ENCODE measurements around the gene APOL6. TPM values are rescaled to one million over a fixed set of nuclear protein-coding genes. Genes with fewer than 3 reads are reported as not detected.

The APOL6 gene
- total and polyA plus RNA-seq, 10 of the 15 experiments (the other 5 are each of a cell fraction or from before 2014, with no cell fraction given) = 4.3 to 22.9 (median 9.3) TPM

DNA sequence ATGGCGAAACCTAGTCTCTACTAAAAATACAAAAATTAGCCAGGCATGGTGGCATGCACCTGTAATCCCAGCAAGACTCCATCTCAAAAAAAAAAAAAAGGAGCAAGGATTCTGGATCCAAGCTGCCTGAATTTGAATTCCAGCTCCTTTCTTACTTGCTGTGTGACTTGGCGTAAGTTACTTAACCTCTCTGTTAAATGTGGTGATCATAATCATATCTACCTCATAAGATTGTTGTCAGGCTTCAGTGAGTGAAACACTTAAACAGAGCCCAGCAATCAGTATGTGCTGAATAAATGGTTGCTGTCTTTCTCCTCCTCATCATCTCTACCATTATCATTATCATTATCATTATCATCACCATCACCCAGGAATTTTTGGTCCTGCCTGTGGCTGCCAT is 33.8 kb upstream of the APOL6 start:
- in situ Hi-C loops (cut with MboI) = no loop called here
- Histone ChIP-seq H3K9ac (ENCODE audit: control insufficient read depth, insufficient read depth, low read length) (no peak overlapping the region), H4K20me1 (ENCODE audit: control insufficient read depth, insufficient read depth) (peaks cover 3% of the 10 kb centered on the region; the same call in 1 of the 2 replicates), H3K27ac (ENCODE audit: control insufficient read depth, insufficient read depth) (no peak overlapping the region), H3K4me1 (ENCODE audit: control insufficient read depth, insufficient read depth, low read length) (peaks cover 10% of the 10 kb centered on the region; the same call in 1 of the 2 replicates), H3K36me3 (ENCODE audit: control insufficient read depth in 2 of 2, insufficient read depth in 2 of 2, low read length in 1 of 2) (no peaks in the 10 kb centered on the region), H3K4me3 (no peak overlapping the region), H3K79me2 (ENCODE audit: control insufficient read depth, insufficient read depth, low read length) (no peaks in the 10 kb centered on the region), H3K9me3 (replicated peaks; ENCODE audit: control insufficient read depth, insufficient read depth, low read length) (no peaks in the 10 kb centered on the region), H3K27me3 (replicated peaks in 1 of 2; ENCODE audit: control insufficient read depth in 2 of 2, insufficient read depth in 2 of 2, low read length in 1 of 2) (peaks cover 3 to 4% of the 10 kb centered on the region in 2 experiments), H3K4me2 (ENCODE audit: control insufficient read depth, insufficient read depth) (no peak overlapping the region), H2AFZ (ENCODE audit: control insufficient read depth, low read depth, low read length) (no peak overlapping the region)
- CTCF ChIA-PET = interaction anchor here (0.5 kb wide), 1 partner anchor 159 kb away, joined by 3 read pairs; no protein-coding TSS in a partner anchor
- 97% methylated on average over 2 of the region's 2 CpGs for WGBS (ENCODE audit: insufficient coverage, insufficient replicate concordance, low lambda C conversion rate, missing lambda C conversion rate)
- intact Hi-C loops (cut with micrococcal nuclease; ENCODE audit: unreplicated experiment) = no loop called here
- BruUV-seq (replicated peaks) = no TSS peak
- no peak for FAIRE-seq
- SMC1A ChIA-PET (ENCODE audit: uncharacterized antibody, unreplicated experiment) = no interaction called here
- RAD21 ChIA-PET (ENCODE audit: unreplicated experiment) = no interaction called here
- no peak for ATAC-seq
- POLR2A ChIA-PET = no interaction called here
- DNase-seq (ENCODE audit: low read depth, low spot score) = no peak
- TF ChIP-seq MYB (IDR thresholded peaks at IDR 0.05; ENCODE audit: borderline replicate concordance, low read depth, low read length) = no peak
- TF ChIP-seq YY1 (IDR thresholded peaks at IDR 0.05; ENCODE audit: low read depth, low read length) = no peak
- no peak for TF ChIP-seq ESRRA (IDR thresholded peaks at IDR 0.05; ENCODE audit: low read length)
- no peak for TF ChIP-seq BCL11A (IDR thresholded peaks at IDR 0.05; ENCODE audit: low read depth, low read length)
- TF ChIP-seq STAT1 (conservative IDR thresholded peaks at IDR 0.05) = no peak
- TF ChIP-seq POLR2AphosphoS2 (IDR thresholded peaks at IDR 0.05; ENCODE audit: low read depth, low read length) = no peak
- no peak for TF ChIP-seq IKZF1 (conservative IDR thresholded peaks at IDR 0.05)
- TF ChIP-seq TCF12 (IDR thresholded peaks at IDR 0.05; ENCODE audit: low read depth, low read length) = no peak
- TF ChIP-seq POU2F2 (IDR thresholded peaks at IDR 0.05; ENCODE audit: borderline replicate concordance, low read depth, low read length) = no peak

DNA sequence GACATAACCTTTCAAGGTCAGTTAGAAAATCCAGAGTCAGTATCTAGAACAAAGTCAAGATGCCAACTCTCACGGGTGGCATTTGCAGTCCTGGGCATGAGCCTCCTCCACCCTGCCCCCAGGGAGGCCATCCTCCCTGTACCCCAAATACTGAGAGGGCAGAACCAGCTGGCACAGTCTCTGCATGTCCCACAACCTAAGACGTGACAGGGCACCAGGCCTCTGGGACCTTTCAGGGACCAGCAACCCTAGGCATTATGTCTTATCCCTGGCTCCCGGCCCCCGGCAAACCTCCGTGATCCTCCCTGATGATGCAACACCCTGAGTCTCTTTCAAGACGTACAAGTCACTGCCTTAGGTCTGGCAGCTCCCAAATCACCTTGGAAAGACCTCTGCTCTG is 33.1 kb upstream of the APOL6 start:
- ChIA-PET SMC1A (ENCODE audit: uncharacterized antibody, unreplicated experiment) (interaction anchor here (0.6 kb wide), 1 partner anchor 536 kb away, joined by 4 read pairs; no protein-coding TSS in a partner anchor), CTCF (interaction anchor here (1.3 to 2.2 kb wide), 2 partner anchors 12 to 264 kb away, joined by 3 to 9 read pairs; no protein-coding TSS in a partner anchor), POLR2A (no interaction called here), RAD21 (ENCODE audit: unreplicated experiment) (no interaction called here)
- H3K79me2 ChIP-seq (ENCODE audit: control insufficient read depth, insufficient read depth, low read length) = no peaks in the 10 kb centered on the region
- WGBS (ENCODE audit: insufficient coverage, insufficient replicate concordance, low lambda C conversion rate, missing lambda C conversion rate) = 49% methylated on average over 6 of the region's 6 CpGs
- H3K4me2 ChIP-seq (ENCODE audit: control insufficient read depth, insufficient read depth) = no peak overlapping the region
- no peak overlapping the region for H3K27ac ChIP-seq (ENCODE audit: control insufficient read depth, insufficient read depth)
- no peak for ATAC-seq
- H2AFZ ChIP-seq (ENCODE audit: control insufficient read depth, low read depth, low read length) = no peak overlapping the region
- H3K9ac ChIP-seq (ENCODE audit: control insufficient read depth, insufficient read depth, low read length) = no peak overlapping the region
- H3K9me3 ChIP-seq (replicated peaks; ENCODE audit: control insufficient read depth, insufficient read depth, low read length) = no peaks in the 10 kb centered on the region
- H3K27me3 ChIP-seq (replicated peaks in 1 of 2; ENCODE audit: control insufficient read depth in 2 of 2, insufficient read depth in 2 of 2, low read length in 1 of 2) = peaks cover 2% of the 10 kb centered on the region in 2 experiments; a peak in 3 of 4 replicates
- DNase-seq (ENCODE audit: low read depth, low spot score) = no peak
- intact Hi-C loops (cut with micrococcal nuclease; ENCODE audit: unreplicated experiment) (no loop called here), in situ Hi-C loops (cut with MboI) (no loop called here)
- no peaks in the 10 kb centered on the region for H3K36me3 ChIP-seq (ENCODE audit: control insufficient read depth in 2 of 2, insufficient read depth in 2 of 2, low read length in 1 of 2)
- no peak overlapping the region for H3K4me3 ChIP-seq
- no TSS peak for BruUV-seq (replicated peaks)
- H4K20me1 ChIP-seq (ENCODE audit: control insufficient read depth, insufficient read depth) = peaks cover 3% of the 10 kb centered on the region; the same call in 1 of the 2 replicates
- peaks cover 10% of the 10 kb centered on the region; the same call in 1 of the 2 replicates for H3K4me1 ChIP-seq (ENCODE audit: control insufficient read depth, insufficient read depth, low read length)
- FAIRE-seq = no peak
- TF ChIP-seq ZNF274 (IDR thresholded peaks at IDR 0.05; ENCODE audit: insufficient read depth, insufficient read length) (no peak), ASH2L (IDR thresholded peaks at IDR 0.05; ENCODE audit: borderline replicate concordance, low read depth) (no peak), TCF7 (IDR thresholded peaks at IDR 0.05; ENCODE audit: borderline replicate concordance) (no peak), STAT1 (conservative IDR thresholded peaks at IDR 0.05) (no peak), WRNIP1 (IDR thresholded peaks at IDR 0.05; ENCODE audit: borderline replicate concordance, low read depth, low read length) (no peak), CBX5 (IDR thresholded peaks at IDR 0.05; ENCODE audit: low read depth) (no peak), MTA2 (IDR thresholded peaks at IDR 0.05; ENCODE audit: low read depth) (no peak), CHD1 (IDR thresholded peaks at IDR 0.05; ENCODE audit: low read depth, low read length) (no peak), TCF12 (IDR thresholded peaks at IDR 0.05; ENCODE audit: low read depth, low read length) (no peak)
- TF ChIP-seq, protein P1, sequence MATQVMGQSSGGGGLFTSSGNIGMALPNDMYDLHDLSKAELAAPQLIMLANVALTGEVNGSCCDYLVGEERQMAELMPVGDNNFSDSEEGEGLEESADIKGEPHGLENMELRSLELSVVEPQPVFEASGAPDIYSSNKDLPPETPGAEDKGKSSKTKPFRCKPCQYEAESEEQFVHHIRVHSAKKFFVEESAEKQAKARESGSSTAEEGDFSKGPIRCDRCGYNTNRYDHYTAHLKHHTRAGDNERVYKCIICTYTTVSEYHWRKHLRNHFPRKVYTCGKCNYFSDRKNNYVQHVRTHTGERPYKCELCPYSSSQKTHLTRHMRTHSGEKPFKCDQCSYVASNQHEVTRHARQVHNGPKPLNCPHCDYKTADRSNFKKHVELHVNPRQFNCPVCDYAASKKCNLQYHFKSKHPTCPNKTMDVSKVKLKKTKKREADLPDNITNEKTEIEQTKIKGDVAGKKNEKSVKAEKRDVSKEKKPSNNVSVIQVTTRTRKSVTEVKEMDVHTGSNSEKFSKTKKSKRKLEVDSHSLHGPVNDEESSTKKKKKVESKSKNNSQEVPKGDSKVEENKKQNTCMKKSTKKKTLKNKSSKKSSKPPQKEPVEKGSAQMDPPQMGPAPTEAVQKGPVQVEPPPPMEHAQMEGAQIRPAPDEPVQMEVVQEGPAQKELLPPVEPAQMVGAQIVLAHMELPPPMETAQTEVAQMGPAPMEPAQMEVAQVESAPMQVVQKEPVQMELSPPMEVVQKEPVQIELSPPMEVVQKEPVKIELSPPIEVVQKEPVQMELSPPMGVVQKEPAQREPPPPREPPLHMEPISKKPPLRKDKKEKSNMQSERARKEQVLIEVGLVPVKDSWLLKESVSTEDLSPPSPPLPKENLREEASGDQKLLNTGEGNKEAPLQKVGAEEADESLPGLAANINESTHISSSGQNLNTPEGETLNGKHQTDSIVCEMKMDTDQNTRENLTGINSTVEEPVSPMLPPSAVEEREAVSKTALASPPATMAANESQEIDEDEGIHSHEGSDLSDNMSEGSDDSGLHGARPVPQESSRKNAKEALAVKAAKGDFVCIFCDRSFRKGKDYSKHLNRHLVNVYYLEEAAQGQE (IDR thresholded peaks at IDR 0.05; ENCODE audit: low read depth, low read length) = no peak
